Hepatocyte (in vitro differentiated cells): ENCODE results near the gene MASP1.

Source experiments
- EZH2 ChIP-seq: fragments of 200-600 bp; sonication (generic); IDR thresholded peaks from 2 replicates; pipeline ENCODE4 v1.6.1; 2016; ENCODE audit warnings: antibody characterized with exemption, mild to moderate bottlenecking, borderline replicate concordance
- EZH2phosphoT487 ChIP-seq: fragments of 200-600 bp; sonication (generic); IDR thresholded peaks from one replicate; pipeline ENCODE4 v1.6.1; 2018; ENCODE audit warnings: antibody characterized with exemption, mild to moderate bottlenecking, low read depth, moderate library complexity; ENCODE audit not compliant: unreplicated experiment, severe bottlenecking
- TF ChIP-seq, protein P1 (sequence below): fragments of 200-600 bp; sonication (generic); IDR thresholded peaks from 2 replicates; pipeline ENCODE4 v1.5.1; 2016; ENCODE audit warnings: antibody characterized with exemption, mild to moderate bottlenecking; ENCODE audit not compliant: poor library complexity

DNA sequence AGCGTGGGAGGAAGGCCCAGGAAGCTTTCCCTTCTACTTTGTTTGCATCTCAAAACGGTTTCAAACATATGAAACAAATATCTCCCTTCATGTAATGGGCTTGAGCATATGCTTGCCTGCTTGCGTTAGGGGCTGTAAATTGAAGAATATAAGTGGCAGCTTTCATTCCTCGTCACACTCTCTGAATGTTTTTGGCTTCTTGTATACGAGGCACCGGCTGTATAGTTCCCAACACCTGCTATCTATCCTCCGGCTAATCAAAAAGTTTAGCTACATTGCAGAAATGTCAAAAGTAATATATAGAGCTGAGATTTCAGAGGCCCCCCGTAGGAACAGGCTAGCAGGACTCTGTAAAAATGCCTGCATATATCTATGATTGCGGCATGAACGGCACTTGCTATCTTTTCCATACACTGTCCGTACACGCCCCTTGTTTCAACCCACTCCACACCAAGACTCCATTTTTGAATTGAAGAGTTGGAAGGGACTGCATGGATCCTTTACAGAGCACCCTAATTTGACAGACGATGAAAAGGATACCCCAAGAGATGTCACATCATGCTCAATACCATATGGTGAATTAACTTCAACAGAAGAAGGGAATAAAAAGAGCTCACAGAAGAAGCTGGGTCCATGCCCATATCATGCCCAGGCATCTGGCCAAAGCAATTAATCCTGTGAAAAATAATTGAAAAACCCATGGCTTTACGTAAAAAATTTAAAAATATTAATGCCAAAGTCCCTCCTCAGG lies 2.5 kb downstream of the MASP1 start:
- no peak for TF ChIP-seq EZH2phosphoT487
- TF ChIP-seq, protein P1, sequence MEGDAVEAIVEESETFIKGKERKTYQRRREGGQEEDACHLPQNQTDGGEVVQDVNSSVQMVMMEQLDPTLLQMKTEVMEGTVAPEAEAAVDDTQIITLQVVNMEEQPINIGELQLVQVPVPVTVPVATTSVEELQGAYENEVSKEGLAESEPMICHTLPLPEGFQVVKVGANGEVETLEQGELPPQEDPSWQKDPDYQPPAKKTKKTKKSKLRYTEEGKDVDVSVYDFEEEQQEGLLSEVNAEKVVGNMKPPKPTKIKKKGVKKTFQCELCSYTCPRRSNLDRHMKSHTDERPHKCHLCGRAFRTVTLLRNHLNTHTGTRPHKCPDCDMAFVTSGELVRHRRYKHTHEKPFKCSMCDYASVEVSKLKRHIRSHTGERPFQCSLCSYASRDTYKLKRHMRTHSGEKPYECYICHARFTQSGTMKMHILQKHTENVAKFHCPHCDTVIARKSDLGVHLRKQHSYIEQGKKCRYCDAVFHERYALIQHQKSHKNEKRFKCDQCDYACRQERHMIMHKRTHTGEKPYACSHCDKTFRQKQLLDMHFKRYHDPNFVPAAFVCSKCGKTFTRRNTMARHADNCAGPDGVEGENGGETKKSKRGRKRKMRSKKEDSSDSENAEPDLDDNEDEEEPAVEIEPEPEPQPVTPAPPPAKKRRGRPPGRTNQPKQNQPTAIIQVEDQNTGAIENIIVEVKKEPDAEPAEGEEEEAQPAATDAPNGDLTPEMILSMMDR, result no peak
- no peak for TF ChIP-seq EZH2
